ENCODE data around the gene CXCL16.

Gene CXCL16

GRCh38 chr17:4744999-4745969 is 5.6 kb upstream of the CXCL16 start:
- Mint-ChIP-seq H3K4me1 (no peaks in the 10 kb centered on the region), H3K27ac (no peak overlapping the region), H3K9me3 (no peaks in the 10 kb centered on the region), H3K27me3 (ENCODE audit: low read depth) (peaks cover 96% of the 10 kb centered on the region), H3K36me3 (ENCODE audit: low read depth) (no peaks in the 10 kb centered on the region), H3K4me3 (peak overlapping the region; percentile 30 to 73 (median 57))
- no peak for TF ChIP-seq CTCF (IDR thresholded peaks at IDR 0.05; ENCODE audit: unreplicated experiment in 3 of 3)

GRCh38 chr17:4743898-4744297 is 4.2 kb upstream of the CXCL16 start:
- no peaks in the 10 kb centered on the region for H3K9me3 Mint-ChIP-seq
- no peak overlapping the region for H3K4me3 Mint-ChIP-seq
- H3K27me3 Mint-ChIP-seq (ENCODE audit: low read depth), result peaks cover 95% of the 10 kb centered on the region
- no peak overlapping the region for H3K27ac Mint-ChIP-seq
- no peaks in the 10 kb centered on the region for H3K36me3 Mint-ChIP-seq (ENCODE audit: low read depth)
- TF ChIP-seq CTCF (IDR thresholded peaks at IDR 0.05; ENCODE audit: unreplicated experiment in 3 of 3), result no peak
- no peaks in the 10 kb centered on the region for H3K4me1 Mint-ChIP-seq

- no peak overlapping the region for H3K27ac Mint-ChIP-seq
- H3K27me3 Mint-ChIP-seq (ENCODE audit: low read depth), result peaks cover 95% of the 10 kb centered on the region
- H3K4me1 Mint-ChIP-seq, result peaks cover 6% of the 10 kb centered on the region
- no peak overlapping the region for H3K4me3 Mint-ChIP-seq
- no peaks in the 10 kb centered on the region for H3K36me3 Mint-ChIP-seq (ENCODE audit: low read depth)
- H3K9me3 Mint-ChIP-seq, result no peaks in the 10 kb centered on the region
- no peak for TF ChIP-seq CTCF (IDR thresholded peaks at IDR 0.05; ENCODE audit: unreplicated experiment in 3 of 3)
These were observed 3.5 kb upstream of the CXCL16 start for GRCh38 chr17:4743216-4743615.

- TF ChIP-seq CTCF (IDR thresholded peaks at IDR 0.05; ENCODE audit: unreplicated experiment in 3 of 3), result no peak
- H3K9me3 Mint-ChIP-seq, result no peaks in the 10 kb centered on the region
- peaks cover 7% of the 10 kb centered on the region for H3K4me1 Mint-ChIP-seq
- H3K4me3 Mint-ChIP-seq, result peak overlapping the region in 1 of 3 experiments; percentile 21
- no peaks in the 10 kb centered on the region for H3K36me3 Mint-ChIP-seq (ENCODE audit: low read depth)
- H3K27me3 Mint-ChIP-seq (ENCODE audit: low read depth), result peaks cover 94% of the 10 kb centered on the region
- no peak overlapping the region for H3K27ac Mint-ChIP-seq
These were observed 2.9 kb upstream of the CXCL16 start for GRCh38 chr17:4742629-4743028.

- TF ChIP-seq CTCF (IDR thresholded peaks at IDR 0.05; ENCODE audit: unreplicated experiment in 3 of 3), result no peak
- Mint-ChIP-seq H3K4me1 (peaks cover 7% of the 10 kb centered on the region), H3K27ac (no peak overlapping the region), H3K9me3 (no peaks in the 10 kb centered on the region), H3K27me3 (ENCODE audit: low read depth) (peaks cover 94% of the 10 kb centered on the region), H3K36me3 (ENCODE audit: low read depth) (no peaks in the 10 kb centered on the region), H3K4me3 (no peak overlapping the region)
These were observed 2.4 kb upstream of the CXCL16 start for GRCh38 chr17:4742133-4742532.

GRCh38 chr17:4741544-4741943 is 1.8 kb upstream of the CXCL16 start:
- Mint-ChIP-seq H3K9me3 (no peaks in the 10 kb centered on the region), H3K4me1 (peaks cover 7% of the 10 kb centered on the region), H3K4me3 (peak overlapping the region; percentile 51 to 53 (median 53)), H3K36me3 (ENCODE audit: low read depth) (no peaks in the 10 kb centered on the region), H3K27me3 (ENCODE audit: low read depth) (peaks cover 94% of the 10 kb centered on the region), H3K27ac (no peak overlapping the region)
- TF ChIP-seq CTCF (IDR thresholded peaks at IDR 0.05; ENCODE audit: unreplicated experiment in 3 of 3), result no peak

All from nephron (organoid).